ENCODE results near the gene GALNT4.

Gene GALNT4

GRCh38 chr12:89529738-89530137 lies 5.1 kb upstream of the GALNT4 start:
- peak; percentile 78 for DNase-seq (ENCODE audit: low spot score)

DNA sequence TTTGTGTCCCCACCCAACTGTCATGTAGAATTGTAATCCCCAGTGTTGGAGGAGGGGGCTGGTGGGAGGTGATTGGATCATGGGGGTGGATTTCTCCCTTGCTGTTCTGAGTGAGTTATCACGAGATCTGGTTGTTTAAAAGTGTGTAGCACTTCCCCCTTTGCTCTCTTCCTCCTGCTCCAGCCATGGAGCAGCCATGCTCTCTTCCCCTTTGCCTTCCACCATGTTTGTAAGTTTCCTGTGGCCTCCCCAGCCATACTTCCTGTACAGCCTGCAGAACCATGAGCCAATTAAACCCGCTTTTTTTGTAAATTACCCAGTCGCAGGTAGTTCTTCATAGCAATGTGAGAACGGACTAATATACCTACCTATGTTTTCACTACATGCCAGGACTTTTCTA lies 3.8 kb upstream of the GALNT4 start:
- DNase-seq (ENCODE audit: low spot score) = no peak

DNA sequence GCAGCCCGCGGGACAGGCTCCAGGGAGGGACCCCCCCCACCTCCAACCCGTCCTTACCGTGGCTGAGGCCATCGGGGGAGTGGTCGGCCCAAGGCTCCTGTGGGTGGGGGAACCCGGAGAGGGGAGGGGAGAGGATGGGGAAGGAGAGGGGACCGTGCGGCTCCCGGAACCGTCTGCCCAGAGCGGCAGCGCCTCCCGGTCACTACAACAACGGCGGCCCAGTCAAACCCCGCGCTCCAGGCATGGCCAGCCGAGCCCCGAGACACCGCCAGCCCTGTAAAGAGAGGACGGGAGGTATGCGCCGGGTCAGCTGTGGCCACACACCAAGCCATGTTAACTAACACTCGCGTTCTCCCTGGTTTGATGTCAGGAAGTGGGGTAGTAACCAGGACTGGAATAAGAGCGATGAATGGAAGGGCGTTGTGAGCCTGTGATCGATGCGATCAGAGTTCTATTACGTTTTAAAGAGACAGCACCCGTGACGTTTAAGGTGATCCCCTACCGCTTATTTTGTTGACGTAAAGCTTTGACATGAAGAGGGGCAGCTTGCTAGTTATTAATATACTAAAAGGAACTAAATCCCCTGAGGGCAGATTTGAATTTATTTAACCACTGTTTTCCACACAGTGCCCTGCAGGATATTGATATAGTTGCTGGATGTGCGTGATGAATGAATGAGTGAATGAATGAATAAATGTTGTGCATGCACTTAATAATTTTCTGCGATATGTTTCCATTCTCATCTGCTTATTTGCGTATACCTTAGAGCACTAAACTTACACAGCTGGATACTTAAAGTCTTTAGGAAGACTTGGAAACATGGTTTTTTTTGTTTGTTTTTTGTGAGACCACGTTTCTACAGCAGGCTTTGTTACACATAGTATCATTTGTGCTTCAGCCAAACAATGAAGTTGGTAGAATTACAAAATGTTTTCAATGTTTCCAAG lies 1.5 kb upstream of the GALNT4 start, which contains the start of gene POC1B:
TSS of gene POC1B (minus strand) at position 224 of the 947 bp plus-strand sequence. CDS start at position 72, 152 bp downstream.
- DNase-seq (ENCODE audit: low spot score) = peak; percentile 73

GRCh38 chr12:89525305-89525823 lies 768 bp upstream of the GALNT4 start:
- no peak for DNase-seq (ENCODE audit: low spot score)

DNA sequence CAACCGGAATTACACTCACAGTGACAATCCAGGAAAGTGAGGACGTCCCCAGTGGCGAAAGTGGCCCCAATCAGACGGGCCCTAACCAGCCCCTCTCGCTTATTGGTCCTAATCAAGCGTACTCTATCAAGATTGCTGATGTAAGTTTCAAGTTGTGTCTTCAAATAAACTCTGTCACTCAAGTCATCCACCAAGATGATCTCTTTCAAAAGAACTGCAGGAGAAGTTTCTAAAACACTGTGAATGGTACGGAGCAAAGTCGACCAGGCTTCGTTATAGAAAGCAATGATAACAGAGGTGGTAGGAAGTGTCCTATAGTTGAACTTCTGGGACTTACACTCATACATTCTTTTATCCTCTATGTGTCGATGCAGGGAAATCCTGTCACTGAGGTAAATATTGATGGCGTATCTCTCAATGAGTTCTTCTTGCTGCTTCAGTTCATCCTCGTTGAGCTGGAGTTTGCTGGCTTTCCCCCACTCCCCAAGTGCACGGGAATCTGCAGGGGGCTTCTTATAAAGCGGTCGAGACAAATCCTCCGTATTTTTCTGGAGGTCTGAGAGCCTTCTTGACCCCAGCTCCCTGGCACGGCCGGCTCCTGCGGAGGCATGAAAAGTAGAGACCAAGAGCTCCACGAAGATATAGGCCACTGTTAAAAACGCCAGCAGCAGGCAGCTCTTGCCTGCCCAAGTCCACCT lies 604 bp downstream of the GALNT4 start:
- DNase-seq (ENCODE audit: low spot score) = no peak

DNA sequence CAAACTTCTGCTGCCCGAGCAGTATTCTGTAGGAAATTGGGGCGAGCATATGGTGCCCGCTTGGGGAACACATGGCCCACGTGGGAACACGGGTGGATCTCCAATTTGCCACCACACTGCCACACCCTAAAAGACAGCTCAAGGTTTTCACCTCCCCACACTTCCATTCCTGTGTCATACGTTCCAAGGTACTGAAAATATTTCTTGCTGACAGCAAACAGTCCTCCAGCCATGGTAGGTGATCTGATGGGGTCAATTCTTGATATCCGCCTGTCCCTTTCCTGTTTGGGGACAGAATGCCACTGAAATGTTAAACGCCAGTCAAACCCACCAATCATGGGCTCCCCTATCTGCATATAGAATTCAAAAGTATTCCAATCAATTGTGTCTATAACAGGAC lies 1.2 kb downstream of the GALNT4 start:
- DNase-seq (ENCODE audit: low spot score) = no peak

GRCh38 chr12:89521364-89522223 lies 3.0 kb downstream of the GALNT4 start:
- no peak for DNase-seq (ENCODE audit: low spot score)

DNA sequence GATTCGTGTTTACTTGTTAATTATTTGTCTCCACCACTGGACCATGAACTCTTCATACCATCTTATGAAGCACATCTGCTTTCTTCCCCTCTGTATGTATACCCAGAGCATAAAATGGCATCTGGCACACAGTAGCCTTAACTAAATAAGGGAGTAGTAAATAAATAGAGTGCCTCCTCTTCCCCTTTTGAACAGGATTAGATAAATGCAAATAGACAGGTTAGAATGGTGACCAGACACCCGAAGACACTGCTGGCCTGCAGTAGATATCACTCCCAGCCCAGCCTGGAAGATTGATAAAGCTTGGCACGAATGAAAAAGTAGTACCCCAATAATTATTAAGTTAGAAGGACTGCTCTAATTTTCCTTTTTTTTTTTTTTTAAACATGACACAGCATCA lies 6.9 kb downstream of the GALNT4 start:
- DNase-seq (ENCODE audit: low spot score) = peak; percentile 71

DNA sequence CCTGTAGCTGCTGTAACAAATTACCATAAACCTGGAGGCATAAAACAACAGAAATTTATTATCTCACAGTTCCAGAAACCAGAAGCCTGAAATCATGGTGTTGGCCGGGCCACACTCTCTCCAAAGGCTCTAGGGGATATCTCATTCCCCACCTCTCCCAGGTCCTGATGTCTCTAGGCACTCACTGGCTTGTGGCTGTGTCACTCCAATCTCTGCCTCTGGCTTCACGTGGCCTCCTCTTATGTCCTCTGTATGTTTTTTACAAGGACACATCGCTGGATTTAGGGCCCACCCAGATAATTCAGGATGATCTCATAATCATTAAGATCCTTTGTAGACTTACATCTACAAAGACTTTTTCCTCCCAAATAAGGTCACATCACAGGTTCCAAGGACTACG lies 8.0 kb downstream of the GALNT4 start:
- no peak for DNase-seq (ENCODE audit: low spot score)

- no peak for DNase-seq (ENCODE audit: low spot score)
Observed at GRCh38 chr12:89514751-89515150, 9.8 kb downstream of the GALNT4 start.

GRCh38 chr12:89513544-89513943 lies 11.1 kb downstream of the GALNT4 start:
- DNase-seq (ENCODE audit: low spot score) = no peak

GRCh38 chr12:89507015-89507824 lies 17.4 kb downstream of the GALNT4 start:
- no peak for DNase-seq (ENCODE audit: low spot score)

GRCh38 chr12:89506050-89506449 lies 18.5 kb downstream of the GALNT4 start:
- DNase-seq (ENCODE audit: low spot score) = no peak

DNA sequence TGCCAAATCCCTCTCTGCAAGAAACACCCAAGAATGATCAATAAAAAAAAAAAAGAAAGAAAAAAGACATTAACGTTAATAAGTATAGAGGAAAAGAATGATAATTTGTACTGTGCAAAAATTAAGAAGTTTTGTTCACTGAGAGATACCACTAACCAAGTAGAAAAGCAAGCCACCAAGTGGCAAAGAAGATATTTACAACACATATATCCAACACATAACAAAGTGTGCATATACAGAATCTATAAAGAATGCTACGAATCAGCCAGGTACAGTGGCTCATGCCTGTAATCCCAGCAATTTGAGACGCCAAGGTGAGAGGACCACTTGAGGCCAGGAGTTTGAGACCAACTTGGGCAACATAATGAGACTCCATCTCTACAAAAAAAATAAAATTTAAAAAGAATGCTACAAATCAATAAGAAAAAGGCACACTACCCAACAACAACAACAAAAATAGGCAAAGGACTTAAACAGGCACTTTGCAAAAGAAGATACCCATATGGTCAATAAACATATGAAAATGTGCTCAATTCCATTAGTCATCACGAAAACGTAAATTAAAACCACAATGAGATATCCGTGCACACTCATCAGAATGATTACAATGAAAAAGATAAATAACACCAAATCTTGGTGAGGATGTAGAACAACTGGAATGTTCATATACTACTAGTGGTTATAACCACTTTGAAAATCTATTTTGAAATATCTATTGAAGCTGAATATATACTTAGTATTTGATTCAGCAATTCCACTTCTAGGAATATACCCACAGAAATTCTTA lies 19.8 kb downstream of the GALNT4 start:
- DNase-seq (ENCODE audit: low spot score) = no peak

DNA sequence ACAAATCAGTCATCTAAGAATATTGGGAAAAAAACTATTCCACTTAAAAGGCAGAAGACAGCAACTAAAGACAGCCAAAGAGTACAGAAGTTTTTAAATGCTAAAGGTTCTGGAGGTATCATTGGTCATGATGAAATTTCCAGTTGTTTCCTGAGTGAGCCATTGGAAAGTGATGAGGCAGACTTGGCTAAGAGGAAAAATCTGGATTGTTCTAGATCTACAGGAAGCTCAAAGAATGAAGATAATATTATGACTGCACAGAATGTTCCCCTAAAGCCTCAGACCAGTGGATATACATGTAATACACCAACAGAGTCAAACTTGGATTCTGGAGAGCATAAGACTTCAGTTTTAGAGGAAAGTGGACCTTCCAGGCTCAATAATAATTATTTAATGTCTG lies 22.8 kb downstream of the GALNT4 start:
- DNase-seq (ENCODE audit: low spot score) = no peak

- no peak for DNase-seq (ENCODE audit: low spot score)
Observed at GRCh38 chr12:89499857-89500256, 24.7 kb downstream of the GALNT4 start.

DNA sequence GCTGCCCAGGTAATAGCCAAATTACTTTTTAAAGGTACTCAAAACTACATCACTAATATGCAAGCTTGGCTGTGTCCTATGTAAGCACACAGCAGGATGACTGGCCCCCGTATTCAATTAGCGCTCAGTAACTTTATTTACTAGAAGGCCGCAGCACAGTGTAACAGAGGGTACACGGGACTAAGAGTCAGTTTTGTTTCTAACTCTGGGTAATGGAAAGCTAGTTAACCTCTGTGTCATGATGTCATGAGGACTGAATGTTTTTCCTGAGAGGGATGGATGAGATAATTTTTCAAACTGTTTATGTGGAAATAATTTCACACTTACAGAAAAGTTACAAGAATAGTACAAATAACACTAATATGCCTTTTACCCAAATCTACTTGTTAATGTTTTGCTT lies 27.1 kb downstream of the GALNT4 start:
- no peak for DNase-seq (ENCODE audit: low spot score)

DNA sequence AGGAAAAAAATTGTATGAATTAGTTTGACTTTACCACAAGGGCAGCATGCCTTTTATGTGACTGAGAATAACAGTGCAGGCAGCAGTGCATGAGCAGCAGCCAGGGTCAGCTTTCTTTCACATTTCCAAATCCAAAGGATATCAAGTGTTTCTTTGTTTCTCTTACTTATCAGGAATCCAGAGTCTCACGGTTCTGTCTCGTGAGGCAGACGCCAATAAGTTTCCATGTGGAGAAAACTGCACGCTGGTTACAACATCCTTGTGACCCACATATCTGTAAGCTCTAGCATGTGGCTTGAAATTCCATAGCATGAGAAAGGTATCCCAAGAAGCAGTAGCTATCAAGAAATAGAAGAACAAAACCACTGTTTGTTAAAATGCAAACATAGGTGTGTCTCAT lies 27.6 kb downstream of the GALNT4 start:
- no peak for DNase-seq (ENCODE audit: low spot score)

GRCh38 chr12:89494411-89495231 lies 30.0 kb downstream of the GALNT4 start:
- DNase-seq (ENCODE audit: low spot score) = peak; percentile 75
